Measurements from ENCODE around the gene PPDPF.
"Not testable (repeated sequence)": the region's sequence is repeated elsewhere in the genome, so short reads cannot be mapped to it uniquely, and the experiment has no call there.

PPDPF gene
- 36.2 reads per million, percentile 61 among the genes with 10 or more reads in this experiment for total RNA-seq

DNA sequence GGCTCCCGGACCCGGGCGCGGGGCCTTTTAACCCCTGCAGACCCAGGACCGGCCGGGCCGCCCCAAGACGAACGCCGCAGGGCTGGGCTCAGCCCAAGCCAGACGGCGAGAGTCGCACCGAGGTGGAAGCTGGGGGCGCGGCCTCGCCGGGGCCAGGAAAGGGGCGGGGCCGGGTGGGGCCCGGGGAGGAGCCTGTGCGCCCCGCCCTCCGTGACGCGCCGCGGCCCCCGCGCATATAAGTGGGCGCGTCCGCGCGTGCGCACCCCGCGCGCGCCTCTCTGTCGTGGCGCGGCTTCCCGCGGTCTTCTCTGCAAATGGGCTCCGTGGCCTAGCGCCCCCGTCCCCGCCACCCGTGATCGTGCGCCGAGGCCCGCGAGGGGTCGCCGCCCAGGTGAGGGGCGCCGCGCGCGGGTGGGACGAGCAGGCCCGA, at the start of gene PPDPF:
Gene PPDPF (plus strand): TSS at position 262 of the 430 bp plus-strand sequence. CDS start 544 bp downstream, outside the sequence.
- peak; percentile 80 for DNase-seq

- DNase-seq, result no peak
Observed at GRCh38 chr20:63471002-63471716, 49.4 kb upstream of the PPDPF start.

DNA sequence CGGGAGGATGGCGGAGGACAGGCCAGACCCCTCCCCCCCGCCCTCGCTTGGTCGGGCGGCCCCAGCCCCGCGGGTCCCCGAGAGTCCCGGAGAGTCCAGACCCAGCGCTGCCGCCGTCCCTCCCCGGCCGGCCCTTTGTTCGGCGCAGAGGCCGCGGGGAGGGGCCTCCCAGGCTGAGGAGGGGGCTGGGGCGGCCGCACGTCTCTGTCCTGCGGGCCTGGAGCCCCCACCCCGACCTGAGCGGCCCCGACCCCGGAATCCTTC, 48.9 kb upstream of the PPDPF start:
- no peak for DNase-seq

DNA sequence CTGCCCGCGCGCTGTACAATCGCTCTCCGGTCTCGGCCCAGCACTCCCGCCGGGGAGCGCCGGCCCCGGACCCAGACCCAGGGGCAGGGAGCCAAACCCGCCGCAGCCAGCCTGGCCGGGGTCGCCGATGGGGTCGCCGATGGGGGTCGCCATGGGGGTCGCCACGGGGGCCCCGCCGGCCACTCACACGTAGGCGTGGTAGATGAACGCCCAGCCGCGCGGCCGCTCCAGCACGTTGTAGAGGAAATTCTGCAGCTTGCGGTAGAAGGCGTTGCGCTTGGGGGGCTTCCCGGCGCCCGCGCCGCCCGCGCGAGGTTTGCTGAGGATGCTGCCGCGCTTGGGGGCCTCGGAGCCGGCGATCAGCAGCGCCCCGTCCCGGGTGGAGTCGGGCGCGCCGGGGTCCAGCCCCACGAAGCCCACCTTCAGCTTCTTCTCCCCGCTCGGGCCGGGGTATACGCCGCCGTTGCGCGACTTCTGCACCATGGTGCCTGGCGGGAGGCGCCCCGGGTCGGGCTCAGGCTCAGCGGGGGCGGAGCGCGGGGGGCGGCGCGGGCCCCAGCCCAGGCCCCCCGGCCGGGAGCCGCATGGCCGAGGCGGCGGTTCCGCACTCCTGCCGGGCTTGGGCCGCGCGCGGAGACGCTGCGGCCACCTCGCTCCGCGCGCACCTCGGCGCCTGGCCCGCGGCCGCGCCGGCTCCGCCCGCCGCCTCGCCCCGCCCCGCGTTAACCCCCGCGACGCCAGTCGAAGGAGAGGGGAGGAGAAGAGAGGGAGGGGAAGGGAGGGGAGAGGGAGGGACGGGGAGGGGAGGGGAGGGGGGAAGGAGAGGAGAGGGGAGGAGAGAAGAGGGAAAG, 48.4 kb upstream of the PPDPF start, which contains the start of gene KCNQ2:
Gene KCNQ2 (minus strand): TSS at position 675 of the 851 bp plus-strand sequence. CDS start 192 bp downstream, at position 483.
- DNase-seq, result no peak

DNA sequence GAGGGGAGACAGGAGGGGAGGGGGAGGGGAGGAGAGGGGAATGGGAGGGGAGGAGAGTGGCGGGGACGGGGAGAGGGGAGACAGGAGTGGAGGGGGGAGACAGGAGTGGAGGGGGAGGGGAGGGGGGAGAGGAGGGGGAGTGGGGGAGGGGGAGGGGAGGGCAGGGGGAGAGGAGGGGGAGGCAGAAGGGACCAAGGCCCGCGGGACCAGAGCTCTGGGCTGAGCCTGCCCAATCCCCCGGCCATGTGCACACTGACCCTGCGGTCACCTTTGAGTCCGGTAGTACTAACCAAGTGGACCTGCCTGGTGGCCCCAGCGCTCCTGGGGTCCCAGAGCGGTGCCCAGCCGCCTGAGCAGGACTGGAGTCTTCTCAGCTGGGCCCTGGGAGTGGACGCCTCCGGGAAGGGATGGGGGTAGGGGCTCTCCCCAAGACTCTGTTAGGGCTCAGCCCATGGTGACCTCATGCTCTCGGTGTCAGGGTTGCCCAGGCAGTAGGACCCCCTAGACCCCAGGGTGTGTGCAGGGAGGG, 47.6 kb upstream of the PPDPF start:
- DNase-seq, result no peak

DNA sequence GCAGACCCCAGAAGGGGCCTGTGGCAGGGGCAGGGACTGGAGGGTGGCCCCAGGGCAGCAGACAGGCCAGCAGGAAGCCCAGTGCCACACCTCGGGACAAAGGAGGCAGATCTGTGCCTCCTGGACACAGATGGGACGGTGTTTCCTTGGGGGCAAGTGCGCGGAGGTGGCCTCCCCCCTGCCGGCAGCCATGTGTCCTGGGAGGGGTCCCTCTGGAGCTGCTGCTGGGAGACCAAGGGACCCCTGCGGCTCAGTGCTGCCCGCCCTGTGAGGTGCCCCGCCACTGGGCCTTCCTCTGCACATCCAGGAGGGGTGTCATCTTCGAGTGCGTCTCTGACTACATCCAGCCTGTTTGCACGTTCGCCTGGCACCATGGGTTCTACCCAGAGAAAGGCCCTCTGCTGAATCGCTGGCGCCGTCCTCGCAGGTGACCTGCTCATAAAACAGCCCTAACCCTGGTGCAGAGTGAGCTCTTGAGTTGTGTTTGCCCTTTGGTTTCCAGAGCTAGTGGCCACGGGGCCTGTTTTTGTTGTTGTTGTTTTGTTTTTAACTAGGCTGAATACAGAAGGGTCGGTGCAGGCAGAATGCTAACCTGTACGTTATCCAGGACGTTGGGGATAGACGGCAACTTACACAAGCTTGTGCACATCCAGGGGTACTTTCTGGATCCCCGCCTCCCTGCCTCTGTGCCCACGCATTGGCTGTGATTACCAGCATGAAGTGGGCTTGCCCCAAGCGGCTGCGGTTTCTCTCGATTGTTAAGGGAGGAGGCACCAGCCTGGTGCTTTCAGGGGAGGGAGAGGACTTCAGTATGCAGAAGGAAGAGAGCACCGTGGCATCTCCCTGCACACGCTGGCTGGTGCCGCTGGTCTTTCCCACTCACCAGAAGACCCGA, 46.8 kb upstream of the PPDPF start:
- DNase-seq, result no peak

DNA sequence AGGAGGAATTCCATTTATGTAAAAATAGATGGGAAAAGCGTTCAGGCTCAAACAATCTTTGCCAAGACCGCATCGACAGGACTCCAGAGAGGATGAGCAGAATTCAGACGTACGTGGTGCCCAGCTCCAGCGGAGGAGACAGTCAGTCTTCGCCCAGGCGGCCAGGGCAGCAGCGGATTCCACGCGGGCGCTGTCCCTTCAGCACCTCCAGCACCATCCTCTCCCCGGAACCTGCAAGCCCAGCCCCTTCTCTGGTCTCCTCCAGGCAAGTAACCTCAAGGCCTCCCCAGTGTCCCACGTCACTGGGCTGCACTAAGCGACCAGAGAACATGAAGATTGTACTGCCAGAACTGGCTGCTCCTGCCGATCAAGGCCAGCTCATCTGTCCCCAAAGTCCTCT, 45.4 kb upstream of the PPDPF start:
- DNase-seq, result no peak

DNA sequence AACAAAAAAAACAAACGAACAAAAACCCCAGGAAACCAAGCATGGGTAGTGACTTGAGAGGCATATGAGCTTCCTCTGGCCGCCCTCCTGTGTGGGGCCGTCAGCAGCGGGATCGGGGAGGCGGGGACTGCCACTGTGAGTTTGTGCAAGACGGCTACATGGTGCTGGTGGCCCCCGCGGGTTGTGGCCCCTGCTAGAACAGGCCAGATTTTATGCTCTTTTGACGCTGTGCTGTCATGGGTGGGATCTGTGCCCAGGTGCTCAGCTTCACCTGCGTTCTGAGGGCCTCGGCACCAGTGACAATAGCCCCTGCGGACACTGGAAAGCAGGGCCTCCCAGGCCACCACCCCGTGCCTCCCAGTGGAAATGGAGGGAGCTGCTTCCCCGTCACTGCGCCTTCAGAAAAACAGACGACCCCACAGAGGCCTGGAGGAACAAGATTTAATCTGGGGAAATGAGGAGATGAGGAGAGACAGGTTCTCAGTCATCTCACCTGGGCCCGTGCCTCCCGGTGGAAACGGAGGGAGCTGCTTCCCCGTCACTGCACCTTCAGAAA, 43.4 kb upstream of the PPDPF start:
- no peak for DNase-seq

DNA sequence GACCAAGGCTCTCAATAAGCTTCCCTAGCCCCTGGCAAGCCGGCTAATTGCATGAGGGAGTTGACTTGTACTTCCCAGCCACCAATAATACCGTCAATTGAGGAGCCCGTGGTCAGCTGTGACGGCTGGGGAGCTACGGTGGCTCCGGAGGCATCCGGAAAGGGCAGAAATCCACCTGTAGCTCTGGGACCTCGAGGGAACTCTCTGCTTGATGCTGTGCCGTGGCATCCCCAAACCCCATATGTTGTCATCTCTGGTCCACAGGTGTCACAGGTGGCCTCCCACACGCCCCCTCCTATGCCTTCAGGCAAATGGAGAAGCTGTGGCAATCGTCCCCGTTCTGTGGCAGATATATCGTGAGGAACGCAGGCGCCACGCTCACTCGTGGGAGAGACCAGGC, 42.6 kb upstream of the PPDPF start:
- no peak for DNase-seq

- no peak for DNase-seq
Observed at GRCh38 chr20:63478346-63479302, 41.9 kb upstream of the PPDPF start.

DNA sequence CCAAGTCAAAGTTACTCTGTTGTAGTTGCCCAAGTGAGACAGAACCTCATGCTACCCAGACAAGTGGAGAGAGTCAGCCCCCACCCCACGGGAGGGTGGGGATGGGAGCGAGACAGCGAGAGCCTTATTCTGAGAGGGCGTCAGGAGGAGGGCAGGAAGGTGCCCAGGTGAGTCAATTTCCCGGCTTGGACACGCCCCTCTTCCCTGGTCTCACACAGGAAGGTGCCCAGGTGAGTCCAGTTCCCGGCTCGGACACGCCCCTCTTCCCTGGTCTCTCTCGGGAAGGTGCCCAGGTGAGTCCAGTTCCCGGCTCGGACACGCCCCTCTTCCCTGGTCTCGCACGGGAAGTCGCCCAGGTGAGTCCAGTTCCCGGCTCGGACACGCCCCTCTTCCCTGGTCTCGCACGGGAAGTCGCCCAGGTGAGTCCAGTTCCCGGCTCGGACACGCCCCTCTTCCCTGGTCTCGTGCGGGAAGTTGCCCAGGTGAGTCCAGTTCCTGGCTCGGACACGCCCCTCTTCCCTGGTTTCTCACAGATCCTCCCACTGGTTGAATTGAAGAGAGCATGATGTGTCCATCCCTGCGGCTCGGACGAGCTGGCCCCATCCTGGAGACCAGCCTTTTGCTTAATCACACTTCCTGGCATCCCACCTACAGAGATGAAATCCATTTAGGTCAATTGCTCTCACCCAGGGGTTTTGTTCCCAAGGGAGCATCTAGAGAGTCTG, 40.7 kb upstream of the PPDPF start:
- not testable (repeated sequence) for DNase-seq

DNA sequence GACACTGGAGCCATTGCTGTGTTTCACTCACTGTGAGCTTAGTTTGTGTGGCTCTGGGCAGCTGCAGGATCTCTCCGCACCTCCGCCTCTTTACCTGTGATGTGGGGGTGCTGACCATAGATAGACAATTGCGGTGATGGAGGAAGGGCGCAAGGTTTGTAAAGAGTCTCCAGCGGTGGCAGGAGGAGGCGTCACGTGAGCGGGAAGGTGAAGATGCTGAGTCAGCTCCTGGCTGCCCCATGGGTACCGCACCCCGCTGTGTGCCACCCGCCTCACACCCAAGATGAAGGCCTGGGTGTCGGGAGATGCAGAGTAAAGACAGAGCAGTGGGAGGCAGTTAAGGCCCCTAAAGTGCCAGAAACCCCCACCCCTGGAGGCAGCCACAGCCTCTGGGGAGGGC, 39.1 kb upstream of the PPDPF start:
- no peak for DNase-seq

DNA sequence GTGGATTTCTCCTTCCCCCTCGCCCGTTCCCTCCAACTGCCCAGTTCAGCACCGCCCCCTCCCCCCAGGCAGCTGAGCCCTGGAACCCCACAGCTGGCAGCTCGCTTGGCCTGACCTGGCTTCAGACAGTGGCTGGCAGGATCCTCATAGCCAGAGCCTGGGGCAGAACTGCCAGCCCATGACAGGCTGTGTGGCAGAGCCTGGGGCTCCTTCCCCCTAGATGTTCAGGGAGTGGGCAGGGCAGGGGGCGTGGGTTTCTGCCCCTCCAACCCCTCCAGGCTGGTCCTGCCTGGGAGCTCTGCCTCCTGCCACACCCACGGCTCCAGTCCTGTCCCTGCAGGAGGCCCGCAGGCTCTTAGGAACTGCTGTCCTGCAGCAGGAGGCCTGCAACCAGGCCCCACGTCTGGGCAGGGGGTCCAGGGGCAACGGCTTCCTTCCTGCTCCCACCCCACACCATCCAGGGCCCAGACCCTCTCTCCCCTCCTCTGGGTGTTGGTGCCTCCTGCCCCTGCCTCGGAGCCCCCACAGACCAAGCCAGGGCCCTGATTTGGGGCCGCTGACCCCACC, 38.5 kb upstream of the PPDPF start:
- DNase-seq, result no peak

GRCh38 chr20:63483834-63484233, 36.7 kb upstream of the PPDPF start:
- DNase-seq, result no peak

GRCh38 chr20:63484236-63484635, 36.3 kb upstream of the PPDPF start:
- no peak for DNase-seq

DNA sequence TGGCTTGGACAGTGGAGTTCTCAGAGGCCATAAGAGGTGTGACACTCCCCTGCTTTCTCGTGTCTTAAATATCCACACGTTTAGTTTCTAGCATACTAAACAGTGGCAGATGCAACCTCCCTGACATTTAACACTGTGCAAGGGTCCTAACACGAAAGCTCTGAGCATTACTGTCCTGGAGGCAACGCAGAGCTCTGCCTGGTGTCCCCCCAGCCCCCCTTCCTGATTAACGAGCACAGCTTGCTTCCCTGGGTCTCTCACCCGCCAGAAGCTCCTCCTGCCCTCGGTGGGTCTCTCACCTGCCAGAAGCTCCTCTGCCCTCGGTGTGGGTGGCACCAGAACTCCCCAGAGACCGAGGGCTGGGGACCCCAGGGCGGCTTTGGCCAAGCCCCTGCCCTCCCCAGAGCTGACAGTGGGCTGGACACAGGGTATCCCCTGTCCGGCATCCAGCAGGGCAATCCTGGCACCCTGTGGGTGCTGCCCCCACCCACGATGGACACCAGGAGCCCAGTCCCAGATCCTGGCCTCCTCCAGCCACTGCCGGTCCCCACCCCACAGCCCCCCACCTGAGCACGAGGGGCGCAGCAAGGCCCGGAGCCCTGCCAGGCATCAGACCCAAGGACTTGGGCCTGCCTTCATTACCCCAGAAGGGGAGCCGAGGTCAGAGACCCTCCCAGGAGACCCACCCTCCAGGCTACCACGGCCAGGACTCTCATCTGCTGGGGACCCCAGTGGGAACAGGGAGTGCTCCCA, 35.7 kb upstream of the PPDPF start:
- no peak for DNase-seq

- DNase-seq, result no peak
Observed at GRCh38 chr20:63486300-63486855, 34.2 kb upstream of the PPDPF start.

DNA sequence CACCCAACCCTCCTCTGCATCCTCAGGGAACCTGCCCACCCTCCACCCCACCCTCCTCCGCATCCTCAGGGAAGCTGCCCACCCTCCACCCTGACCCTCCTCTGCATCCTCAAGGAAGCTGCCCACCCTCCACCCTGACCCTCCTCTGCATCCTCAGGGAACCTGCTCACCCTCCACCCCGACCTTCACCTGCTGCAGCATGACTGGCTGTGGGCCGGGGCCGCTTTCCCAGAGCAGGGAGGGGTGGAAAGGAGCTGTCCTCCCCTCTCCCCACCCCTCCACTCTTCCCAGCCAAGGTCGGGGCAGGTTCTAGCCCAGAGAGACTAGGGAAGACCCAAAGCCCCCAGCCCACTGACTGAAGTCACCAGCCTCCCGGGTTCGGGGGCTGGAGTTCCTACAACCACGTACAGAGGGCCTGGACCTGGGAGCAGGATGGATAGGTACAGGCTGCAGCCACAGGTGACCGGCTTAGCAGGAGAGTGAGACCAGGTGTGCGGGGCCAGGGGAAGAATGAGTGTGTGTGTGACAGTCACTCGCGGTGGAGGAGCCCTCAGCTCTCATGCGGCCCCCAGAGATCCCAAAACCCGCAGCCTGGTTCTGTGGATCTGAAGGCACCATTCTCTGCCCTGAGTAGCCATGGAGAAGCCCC, 33.3 kb upstream of the PPDPF start:
- DNase-seq, result no peak

All from effector CD4-positive, alpha-beta T cell (primary cell).